Measurements from ENCODE around the gene BUB1B. TPM values are rescaled to one million over a fixed set of nuclear protein-coding genes. Genes with fewer than 3 reads are reported as not detected.

The BUB1B gene
- total RNA-seq, 1 donor from 2014 or later = 3.0 TPM

Other genes with a start within 250 kb of the BUB1B start
- gene GPR176, start 240.8 kb upstream of the BUB1B start, total RNA-seq = 32.7 TPM
- 20.2 TPM for gene EIF2AK4, start 227.0 kb upstream of the BUB1B start, total RNA-seq
- gene SRP14, start 121.9 kb upstream of the BUB1B start, total RNA-seq = 101 TPM
- 4.2 TPM for gene BMF, start 52.2 kb upstream of the BUB1B start, total RNA-seq
- 14.3 TPM for gene PAK6, start 78.0 kb downstream of the BUB1B start, total RNA-seq
- 0.49 TPM for gene ANKRD63, start 122.0 kb downstream of the BUB1B start, total RNA-seq
- 3.0 TPM for gene PLCB2, start 146.9 kb downstream of the BUB1B start, total RNA-seq
- 11.3 TPM for gene INAFM2, start 162.6 kb downstream of the BUB1B start, total RNA-seq
- 1.5 TPM for gene CCDC9B, start 179.9 kb downstream of the BUB1B start, total RNA-seq
- not detected for gene PHGR1, start 190.0 kb downstream of the BUB1B start, total RNA-seq
- gene DISP2, start 197.2 kb downstream of the BUB1B start, total RNA-seq = 20.9 TPM
- gene KNSTRN, start 221.7 kb downstream of the BUB1B start, total RNA-seq = 15.0 TPM
- 27.0 TPM for gene IVD, start 244.7 kb downstream of the BUB1B start, total RNA-seq